RWPE2 (cell line): Measurements from ENCODE around the gene ARHGEF2.

ENCODE experiments used
- ATAC-seq: fragments of 200-7000 bp; cut with Tn5 transposase; 3 replicates; pipeline ENCODE4 v1.9.1; 2021; ENCODE audit warnings: low read depth
- DNase-seq: peaks from one replicate; pipeline ENCODE4 v3.0.0-alpha.2; 2020; ENCODE audit warnings: low spot score
- H3K27ac ChIP-seq: fragments of 450-650 bp; 2 replicates; pipeline ENCODE4 v1.5.1; 2017; ENCODE audit warnings: mild to moderate bottlenecking; ENCODE audit not compliant: poor library complexity, severe bottlenecking
- H3K27me3 ChIP-seq: fragments of 250-450 bp; sonication (Bioruptor Pico); 2 replicates; pipeline ENCODE4 v1.5.1; 2021; ENCODE audit warnings: mild to moderate bottlenecking, moderate library complexity; ENCODE audit not compliant: insufficient read depth, poor library complexity, severe bottlenecking
- H3K36me3 ChIP-seq: fragments of 250-450 bp; sonication (Bioruptor Pico); 2 replicates; pipeline ENCODE4 v1.5.1; 2020; ENCODE audit warnings: low read depth, mild to moderate bottlenecking, moderate library complexity
- H3K4me1 ChIP-seq: fragments of 250-450 bp; sonication (Bioruptor Pico); 2 replicates; pipeline ENCODE4 v1.5.1; 2021; ENCODE audit warnings: mild to moderate bottlenecking, moderate library complexity; ENCODE audit not compliant: insufficient read depth, poor library complexity, severe bottlenecking
- H3K4me3 ChIP-seq: fragments of 250-450 bp; sonication (Bioruptor Pico); 2 replicates; pipeline ENCODE4 v1.5.1; 2021; ENCODE audit warnings: mild to moderate bottlenecking, moderate library complexity; ENCODE audit not compliant: severe bottlenecking
- H3K9me3 ChIP-seq: fragments of 250-450 bp; sonication (Bioruptor Pico); 2 replicates; pipeline ENCODE4 v1.5.1; 2021; ENCODE audit warnings: mild to moderate bottlenecking, moderate library complexity; ENCODE audit not compliant: severe bottlenecking
- CTCF ChIP-seq: fragments of 450-650 bp; IDR thresholded peaks from one replicate; pipeline ENCODE4 v1.5.1; 2017; ENCODE audit warnings: mild to moderate bottlenecking, moderate library complexity; ENCODE audit not compliant: poor library complexity, severe bottlenecking

Gene ARHGEF2

DNA sequence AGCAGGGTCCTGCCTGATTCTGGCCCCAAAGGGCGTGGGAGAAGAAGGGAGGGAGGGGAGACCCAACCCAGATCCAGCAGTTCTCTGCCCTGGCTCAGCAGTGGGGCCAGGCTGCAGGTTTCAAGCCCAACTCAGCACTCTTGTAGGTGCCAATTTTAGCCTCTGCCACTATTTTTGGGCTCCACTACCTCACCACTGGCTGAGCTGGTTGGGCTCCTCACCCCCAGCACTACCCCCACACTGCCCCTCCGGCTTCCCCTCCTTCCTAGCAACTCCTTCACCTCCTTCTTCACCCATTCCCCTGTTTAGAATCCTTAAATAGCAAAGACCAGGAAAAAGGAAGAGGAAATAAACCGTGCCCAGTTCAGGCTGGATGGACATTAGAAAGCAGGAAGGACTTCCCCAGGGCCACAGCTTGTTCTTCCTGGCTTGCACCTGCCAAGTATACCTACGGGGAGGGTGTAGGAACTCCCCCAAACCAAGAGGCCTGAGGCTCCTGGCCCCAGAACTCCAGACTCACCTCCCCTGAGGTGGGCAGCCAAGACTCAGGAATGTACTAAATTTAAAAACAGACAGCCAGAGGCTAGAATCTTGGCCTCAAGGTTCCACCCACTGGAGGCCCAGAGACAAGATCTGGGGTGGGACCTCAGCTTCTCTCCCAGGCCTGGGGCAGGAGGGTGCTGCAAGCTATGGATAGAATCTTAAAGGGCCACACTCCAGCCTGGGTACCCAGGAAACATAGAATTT is 1.4 kb upstream of the ARHGEF2 start:
- Histone ChIP-seq H3K4me1 (peaks cover 48% of the 10 kb centered on the region), H3K4me3 (peak overlapping the region; percentile 61), H3K36me3 (peaks cover 46% of the 10 kb centered on the region), H3K9me3 (no peaks in the 10 kb centered on the region), H3K27me3 (no peaks in the 10 kb centered on the region), H3K27ac (peak overlapping the region; percentile 96)
- no peak for TF ChIP-seq CTCF
- ATAC-seq (no peak), DNase-seq (no peak)

- peak overlapping the region; percentile 61 for H3K4me3 ChIP-seq
- no peak for TF ChIP-seq CTCF
- H3K9me3 ChIP-seq = no peaks in the 10 kb centered on the region
- H3K36me3 ChIP-seq = peaks cover 54% of the 10 kb centered on the region
- no peaks in the 10 kb centered on the region for H3K27me3 ChIP-seq
- ATAC-seq (0 out of 3 replicates have a peak, but pooled peaks have one; percentile 4), DNase-seq (no peak)
- peak overlapping the region; percentile 96 for H3K27ac ChIP-seq
- H3K4me1 ChIP-seq = peaks cover 48% of the 10 kb centered on the region
Observed at GRCh38 chr1:155978973-155979429, 654 bp upstream of the ARHGEF2 start.

DNA sequence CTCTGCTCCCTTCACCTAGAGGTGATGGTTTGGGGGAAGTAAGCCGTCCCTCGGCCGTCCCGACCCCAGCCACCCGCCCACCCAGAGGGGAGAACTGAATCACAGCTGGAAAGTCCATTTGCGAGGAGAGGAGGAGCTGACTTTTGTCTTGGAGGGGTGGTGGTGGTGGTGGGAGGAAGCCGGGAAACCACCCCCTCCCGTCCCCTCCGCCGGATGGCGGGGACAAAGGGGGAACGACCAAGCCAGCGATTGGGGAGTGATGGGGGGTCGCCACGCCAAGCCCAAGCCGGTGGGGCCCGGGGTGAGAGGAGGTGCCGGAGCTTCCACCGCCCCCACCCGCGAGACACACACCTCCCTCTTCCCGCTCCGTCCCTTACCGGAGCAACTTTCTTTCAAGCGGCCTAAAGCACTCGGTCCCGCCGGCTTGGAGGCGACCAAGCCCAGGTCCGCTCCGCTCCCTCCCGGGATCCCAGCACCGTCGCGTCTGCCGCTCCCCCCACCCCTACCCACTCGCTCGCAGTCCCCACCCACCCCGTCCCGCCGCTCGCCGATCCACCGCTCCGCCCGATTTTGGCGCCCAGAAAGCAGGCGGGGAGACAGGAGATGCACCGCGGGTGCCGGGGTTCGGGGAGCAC is 540 bp downstream of the ARHGEF2 start:
- Histone ChIP-seq H3K36me3 (peaks cover 66% of the 10 kb centered on the region), H3K9me3 (no peaks in the 10 kb centered on the region), H3K4me1 (peaks cover 51% of the 10 kb centered on the region), H3K27me3 (no peaks in the 10 kb centered on the region), H3K27ac (peak overlapping the region; percentile 96), H3K4me3 (peak overlapping the region; percentile 61)
- DNase-seq (no peak), ATAC-seq (peak; percentile 5)
- no peak for TF ChIP-seq CTCF

GRCh38 chr1:155976913-155977689 is 1.2 kb downstream of the ARHGEF2 start:
- TF ChIP-seq CTCF = no peak
- no peak for DNase-seq
- Histone ChIP-seq H3K27ac (peak overlapping the region; percentile 96), H3K4me3 (peak overlapping the region; percentile 61), H3K4me1 (peaks cover 46% of the 10 kb centered on the region), H3K27me3 (no peaks in the 10 kb centered on the region), H3K9me3 (no peaks in the 10 kb centered on the region), H3K36me3 (peaks cover 68% of the 10 kb centered on the region)
- peak; percentile 10 for ATAC-seq
